K562 (cell line): ENCODE measurements around the gene ANKRD66. TPM values are rescaled to one million over a fixed set of nuclear protein-coding genes. Genes with fewer than 3 reads are reported as not detected.

Experiments used
- ATAC-seq: fragments of 200-7000 bp; cut with Tn5 transposase; 3 replicates; pipeline ENCODE4 v1.9.1; 2020; ENCODE audit warnings: moderate library complexity
- BruUV-seq: library from RNA; stranded (reverse); fragments of 400-500 nt; replicated peaks from 2 replicates; lab custom pipeline; 2021; lab: Mats Ljungman, UMichigan
- CTCF ChIA-PET: fragments of 300-600 bp; formaldehyde crosslinking; extraction: SDS; loops from one replicate; lab custom pipeline; 2021; ENCODE audit warnings: low intra/inter-chr PET ratio; lab: Yijun Ruan, JAX
- POLR2A ChIA-PET: fragments of 300-600, 350-650 bp; sonication (Branson Sonifier 250); formaldehyde crosslinking; extraction: SDS; loops from one replicate; lab custom pipeline; 2021; ENCODE audit warnings: antibody characterized with exemption, inconsistent platforms; lab: Yijun Ruan, JAX
- DNase-seq, 4 experiments: peaks; one replicate each; pipeline versions ENCODE4 v3.0.0 to v3.0.0-alpha.2; 2011 to 2018; ENCODE audit warnings: low spot score in 3 of 4, mixed read lengths in 3 of 4; ENCODE audit errors: extremely low read depth in 1 of 4
- FAIRE-seq: peaks from 2 replicates; lab custom pipeline; 2011; peaks lifted over from hg19 to GRCh38; lab: Jason Lieb, UNC
- H2AFZ ChIP-seq: 2 replicates; pipeline ENCODE4 v1.6.0; 2011; ENCODE audit warnings: low read depth, low read length, control low read depth, inconsistent platforms
- H3K27ac ChIP-seq: fragments of 200-600 bp; 3 replicates; pipeline ENCODE4 v1.8.0; 2011; ENCODE audit warnings: low read depth, mild to moderate bottlenecking, control low read depth, inconsistent platforms, low read length, moderate library complexity, mixed read lengths; ENCODE audit errors: extremely low read depth
- H3K27me3 ChIP-seq, 2 experiments: fragments of 300-600 bp in 1 of 2; 2 replicates in 1 of 2; 3 replicates in 1 of 2; pipeline versions ENCODE4 v1.6.0 to v1.8.0; 2011; ENCODE audit warnings: inconsistent platforms in 2 of 2, low read length in 2 of 2, mild to moderate bottlenecking in 1 of 2, mixed read lengths in 1 of 2, moderate library complexity in 1 of 2; ENCODE audit not compliant: control insufficient read depth in 2 of 2, insufficient read depth in 2 of 2
- H3K36me3 ChIP-seq: fragments of 300-600 bp; 3 replicates; pipeline ENCODE4 v1.8.0; 2011; ENCODE audit warnings: mild to moderate bottlenecking, low read length, inconsistent platforms; ENCODE audit not compliant: control insufficient read depth, insufficient read depth
- H3K4me1 ChIP-seq, 2 experiments: fragments of 200-600 bp in 1 of 2; replicated peaks in 1 of 2; 2 replicates in 1 of 2; 3 replicates in 1 of 2; pipeline versions ENCODE4 v1.5.1 to v1.8.0; 2011; ENCODE audit warnings: inconsistent platforms in 2 of 2, low read length in 2 of 2, mild to moderate bottlenecking in 1 of 2, mixed read lengths in 1 of 2, moderate library complexity in 1 of 2; ENCODE audit not compliant: control insufficient read depth in 2 of 2, insufficient read depth in 2 of 2
- H3K4me2 ChIP-seq: 2 replicates; pipeline ENCODE4 v1.6.1; 2011; ENCODE audit warnings: low read length, control low read depth, inconsistent platforms, mixed read lengths; ENCODE audit not compliant: insufficient read depth
- H3K4me3 ChIP-seq: fragments of 200-600 bp; sonication (generic), shearing (Covaris generic); 2 replicates; pipeline ENCODE4 v1.5.1; 2016; ENCODE audit warnings: control low read depth, inconsistent platforms
- H3K79me2 ChIP-seq: fragments of 200-600 bp; 3 replicates; pipeline ENCODE4 v1.8.0; 2011; ENCODE audit warnings: low read length, inconsistent platforms; ENCODE audit not compliant: control insufficient read depth, insufficient read depth
- H3K9ac ChIP-seq, 2 experiments: 2 replicates each; pipeline versions ENCODE4 v1.6.0 to v1.6.1; 2011; ENCODE audit warnings: low read depth in 2 of 2, low read length in 2 of 2, control low read depth in 1 of 2, inconsistent platforms in 1 of 2, mild to moderate bottlenecking in 1 of 2, mixed read lengths in 1 of 2; ENCODE audit not compliant: insufficient read depth in 1 of 2
- H3K9me1 ChIP-seq: one replicate; pipeline ENCODE4 v1.6.0; 2011; ENCODE audit warnings: inconsistent platforms, mild to moderate bottlenecking, low read length, moderate library complexity; ENCODE audit not compliant: control insufficient read depth, insufficient read depth
- H3K9me3 ChIP-seq: replicated peaks from 2 replicates; pipeline ENCODE4 v1.5.1; 2011; ENCODE audit warnings: low read depth, low read length, inconsistent platforms; ENCODE audit not compliant: control insufficient read depth, insufficient read depth
- H4K20me1 ChIP-seq: replicated peaks from 2 replicates; pipeline ENCODE4 v1.6.1; 2011; ENCODE audit warnings: low read length, inconsistent platforms, mixed read lengths; ENCODE audit not compliant: control insufficient read depth, insufficient read depth
- C11orf30 ChIP-seq: fragments of 450-650 bp; IDR thresholded peaks from 2 replicates; pipeline ENCODE4 v1.6.1; 2016; ENCODE audit warnings: low read depth, mild to moderate bottlenecking
- MAFF ChIP-seq: IDR thresholded peaks from 2 replicates; pipeline ENCODE4 v1.6.1; 2012; ENCODE audit warnings: low read length, improper control_type of control experiment
- MAFG ChIP-seq: fragments of 450-650 bp; conservative IDR thresholded peaks from 2 replicates; pipeline ENCODE4 v1.6.1; 2016; ENCODE audit warnings: missing genetic modification characterization, missing compliant biosample characterization
- MAFK ChIP-seq: IDR thresholded peaks from 2 replicates; pipeline ENCODE4 v1.6.1; 2011; ENCODE audit warnings: low read length, improper control_type of control experiment
- RBM22 ChIP-seq: fragments of 200-400 bp; formaldehyde crosslinking; IDR thresholded peaks from 2 replicates; pipeline ENCODE4 v1.6.1; 2018; ENCODE audit warnings: low read length, low read depth; ENCODE audit not compliant: poor library complexity, severe bottlenecking
- RUNX1 ChIP-seq: sonication (generic); IDR thresholded peaks from 2 replicates; pipeline ENCODE4 v1.6.1; 2016; ENCODE audit warnings: antibody characterized with exemption, low read depth
- ZEB2 ChIP-seq: fragments of 450-650 bp; IDR thresholded peaks from 2 replicates; pipeline ENCODE4 v1.6.1; 2016
- ZNF316 ChIP-seq: fragments of 450-650 bp; IDR thresholded peaks from 2 replicates; pipeline ENCODE4 v1.6.1; 2016
- ZNF551 ChIP-seq: fragments of 250-450 bp; sonication (Bioruptor Pico); IDR thresholded peaks from 2 replicates; pipeline ENCODE4 v1.5.0; 2021; ENCODE audit warnings: mild to moderate bottlenecking, moderate library complexity
- WGBS: fragments of 100-300 bp; shearing (Covaris generic); methylation state at CpG from one replicate; pipeline ENCODE4 v1.1.6; 2016; ENCODE audit warnings: low coverage, mixed read lengths; ENCODE audit not compliant: insufficient coverage; ENCODE audit errors: missing lambda C conversion rate; 5-methylcytosine and 5-hydroxymethylcytosine counted together
- in situ Hi-C: fragments of 300-500 bp; cut with MboI; formaldehyde crosslinking; loops from 4 replicates; pipeline ENCODE4 v1.15.0; 2018; ENCODE audit warnings: inconsistent platforms, mixed read lengths
- intact Hi-C: fragments of 100-400 bp; cut with micrococcal nuclease; formaldehyde crosslinking; loops from 2 replicates; pipeline ENCODE4 v1.14.2; 2022
- polyA plus RNA-seq, 8 experiments: library from polyadenylated mRNA; depleted of rRNA in 4 of 8; stranded (reverse) in 5 of 8; unstranded in 3 of 8; fragments of >200 nt; fragmentation: Nextera tagmentation in 2 of 8; fragmentation: Illumina TruSeq in 1 of 8; extraction: Ambion mirVana in 2 of 8; extraction: Trizol in 1 of 8; gene quantifications; 2 replicates each; pipeline versions ENCODE4 v1.2.1 to v1.2.3, GENCODE V29; 2011 to 2014; ENCODE audit warnings: inconsistent platforms in 1 of 8, missing spikeins in 1 of 8
- total RNA-seq, 7 experiments: library from RNA; depleted of rRNA in 6 of 7; stranded (reverse); fragments of >200 nt in 6 of 7; fragmentation: Illumina TruSeq in 2 of 7; extraction: Trizol in 2 of 7; gene quantifications; 2 replicates each; pipeline versions ENCODE4 v1.2.1 to v1.2.3, GENCODE V29; 2011 to 2021; ENCODE audit warnings: low replicate concordance in 1 of 7
- TF ChIP-seq, protein P1 (sequence below): fragments of 200-800 bp; sonication (Bioruptor generic); IDR thresholded peaks from 2 replicates; pipeline ENCODE4 v1.6.1; 2017; ENCODE audit warnings: missing genetic modification characterization, missing compliant biosample characterization

ANKRD66 gene
- total and polyA plus RNA-seq, 9 of the 15 experiments (the other 6 are each of a cell fraction or from before 2014, with no cell fraction given) = not detected

DNA sequence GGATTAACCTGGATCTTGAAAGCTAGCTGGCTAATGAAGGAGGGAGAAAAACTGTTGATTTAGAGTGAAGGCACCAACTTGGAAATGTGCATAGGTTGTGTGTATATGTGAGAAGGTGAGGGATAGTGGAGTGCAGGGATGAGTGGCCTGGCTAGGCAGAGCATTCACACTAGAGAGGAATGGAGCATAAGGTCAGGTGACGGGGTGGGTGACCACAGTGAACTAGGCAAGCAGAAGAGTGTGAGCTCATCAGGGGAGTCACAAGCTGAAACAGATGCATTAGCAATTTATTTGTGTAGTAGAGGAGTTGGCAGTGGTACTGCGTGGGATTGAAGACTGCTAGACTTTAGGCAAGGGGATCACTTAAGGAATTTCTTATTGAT lies 10.5 kb downstream of the ANKRD66 start:
- no peaks in the 10 kb centered on the region for H3K9me1 ChIP-seq
- DNase-seq (no peak), ATAC-seq (no peak), FAIRE-seq (no peak)
- H2AFZ ChIP-seq = no peak overlapping the region
- no peaks in the 10 kb centered on the region for H3K79me2 ChIP-seq
- H3K27ac ChIP-seq = no peak overlapping the region
- no peak overlapping the region for H3K4me3 ChIP-seq
- H4K20me1 ChIP-seq = no peaks in the 10 kb centered on the region
- no peak overlapping the region for H3K4me2 ChIP-seq
- intact Hi-C loops = no loop called here
- H3K4me1 ChIP-seq = no peaks in the 10 kb centered on the region
- WGBS = 3% methylated on average over 2 of the region's 2 CpGs
- BruUV-seq = no TSS peak
- TF ChIP-seq, protein P1, sequence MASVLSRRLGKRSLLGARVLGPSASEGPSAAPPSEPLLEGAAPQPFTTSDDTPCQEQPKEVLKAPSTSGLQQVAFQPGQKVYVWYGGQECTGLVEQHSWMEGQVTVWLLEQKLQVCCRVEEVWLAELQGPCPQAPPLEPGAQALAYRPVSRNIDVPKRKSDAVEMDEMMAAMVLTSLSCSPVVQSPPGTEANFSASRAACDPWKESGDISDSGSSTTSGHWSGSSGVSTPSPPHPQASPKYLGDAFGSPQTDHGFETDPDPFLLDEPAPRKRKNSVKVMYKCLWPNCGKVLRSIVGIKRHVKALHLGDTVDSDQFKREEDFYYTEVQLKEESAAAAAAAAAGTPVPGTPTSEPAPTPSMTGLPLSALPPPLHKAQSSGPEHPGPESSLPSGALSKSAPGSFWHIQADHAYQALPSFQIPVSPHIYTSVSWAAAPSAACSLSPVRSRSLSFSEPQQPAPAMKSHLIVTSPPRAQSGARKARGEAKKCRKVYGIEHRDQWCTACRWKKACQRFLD (CRISPR knock-in tag) = no peak
- TF ChIP-seq ZEB2 = no peak
- in situ Hi-C loops = no loop called here
- no peak overlapping the region for H3K9ac ChIP-seq
- H3K27me3 ChIP-seq = no peaks in the 10 kb centered on the region
- H3K9me3 ChIP-seq = no peaks in the 10 kb centered on the region
- ChIA-PET CTCF (no interaction called here), POLR2A (no interaction called here)
- no peaks in the 10 kb centered on the region for H3K36me3 ChIP-seq

DNA sequence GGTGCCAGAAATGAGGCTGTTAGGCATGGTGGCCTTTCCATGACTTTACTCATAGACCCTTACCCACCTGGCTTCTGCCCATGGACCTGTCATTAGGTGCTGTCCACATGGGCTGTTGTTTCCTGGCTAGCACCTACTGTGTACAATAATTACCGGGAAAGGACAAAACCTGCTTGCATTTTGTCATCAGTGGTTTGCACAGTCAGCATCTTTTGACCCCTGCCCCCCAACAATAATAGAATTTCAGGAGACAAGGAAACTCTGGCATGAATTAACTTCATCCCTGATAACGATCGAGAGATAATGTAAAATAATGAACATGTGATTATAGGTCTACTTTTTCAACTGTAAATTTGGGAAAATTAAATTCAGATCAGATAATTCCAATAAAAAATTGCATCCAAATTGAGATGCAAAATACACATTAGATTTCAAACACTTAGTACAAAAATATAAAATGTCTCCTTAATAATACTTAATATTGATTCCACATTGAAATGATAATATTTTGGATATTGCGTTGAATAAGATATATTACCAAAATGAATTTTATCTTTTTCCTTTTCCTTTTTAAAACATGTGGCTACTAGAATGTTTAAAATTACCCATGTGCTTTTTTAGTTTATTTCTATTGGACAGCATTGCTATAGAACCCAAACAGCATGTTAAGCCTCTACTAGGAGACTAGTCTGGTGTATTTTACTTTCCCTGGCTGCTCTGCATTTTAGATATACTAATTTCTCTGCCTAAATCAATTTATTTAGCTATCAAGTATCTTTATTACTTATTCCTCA lies 12.4 kb downstream of the ANKRD66 start:
- no peaks in the 10 kb centered on the region for H3K9me1 ChIP-seq
- H3K9ac ChIP-seq = no peak overlapping the region
- FAIRE-seq (no peak), DNase-seq (no peak), ATAC-seq (no peak)
- no peaks in the 10 kb centered on the region for H3K4me1 ChIP-seq
- peak; percentile 59 for TF ChIP-seq ZNF316
- no peak for TF ChIP-seq ZNF551
- TF ChIP-seq MAFF = peak; percentile 67
- TF ChIP-seq C11orf30 = peak; percentile 50; the same call in 1 of the 2 replicates
- peak; percentile 61 for TF ChIP-seq MAFK
- TF ChIP-seq RUNX1 = no peak
- TF ChIP-seq RBM22 = no peak
- TF ChIP-seq MAFG (tag) = peak; percentile 49
- H4K20me1 ChIP-seq = no peaks in the 10 kb centered on the region
- in situ Hi-C loops (no loop called here), intact Hi-C loops (no loop called here)
- no peaks in the 10 kb centered on the region for H3K9me3 ChIP-seq
- no peaks in the 10 kb centered on the region for H3K27me3 ChIP-seq
- no peak overlapping the region for H2AFZ ChIP-seq
- H3K27ac ChIP-seq = no peak overlapping the region
- no peak overlapping the region for H3K4me3 ChIP-seq
- H3K4me2 ChIP-seq = no peak overlapping the region
- BruUV-seq = no TSS peak
- no peaks in the 10 kb centered on the region for H3K79me2 ChIP-seq
- 2% methylated on average over 4 of the region's 4 CpGs for WGBS
- ChIA-PET POLR2A (interaction anchor here (0.7 kb wide), 1 partner anchor 205 kb away, joined by 3 read pairs; no protein-coding TSS in a partner anchor), CTCF (no interaction called here)
- H3K36me3 ChIP-seq = no peaks in the 10 kb centered on the region
